OCI-LY7 (cell line): ENCODE data around the gene XAB2. TPM values are rescaled to one million over a fixed set of nuclear protein-coding genes. Genes with fewer than 3 reads are reported as not detected.

Source experiments
- BruUV-seq: library from RNA; stranded (reverse); fragments of 400-500 nt; replicated peaks from 2 replicates; lab custom pipeline; 2021; lab: Mats Ljungman, UMichigan
- CTCF ChIA-PET: fragments of 300-600 bp; sonication (Branson Sonifier 250); formaldehyde crosslinking; loops from one replicate; lab custom pipeline; 2022; ENCODE audit warnings: antibody characterized with exemption; ENCODE audit not compliant: unreplicated experiment; lab: Charles Lee
- POLR2A ChIA-PET: fragments of 300-600 bp; sonication (Branson Sonifier 250); formaldehyde crosslinking; loops from one replicate; lab custom pipeline; 2022; ENCODE audit warnings: antibody characterized with exemption; lab: Charles Lee
- DNase-seq: peaks from one replicate; pipeline ENCODE4 v3.0.0-alpha.2; 2015; ENCODE audit warnings: low spot score
- H2AFZ ChIP-seq: fragments of 200-600 bp; sonication (generic), shearing (Covaris generic); 2 replicates; pipeline ENCODE4 v1.6.1; 2014; ENCODE audit warnings: mild to moderate bottlenecking, antibody characterized with exemption, low read length, moderate library complexity
- H3K27ac ChIP-seq: fragments of 200-600 bp; sonication (generic); 2 replicates; pipeline ENCODE4 v1.5.1; 2014; ENCODE audit warnings: mixed run types, low read depth, mild to moderate bottlenecking, moderate library complexity, low read length, inconsistent platforms; ENCODE audit not compliant: poor library complexity, severe bottlenecking
- H3K36me3 ChIP-seq: fragments of 200-600 bp; sonication (generic); 2 replicates; pipeline ENCODE4 v1.6.1; 2014; ENCODE audit warnings: mild to moderate bottlenecking, antibody characterized with exemption, low read length, moderate library complexity, mixed read lengths; ENCODE audit not compliant: insufficient read depth
- H3K4me1 ChIP-seq: fragments of 200-600 bp; sonication (generic); 2 replicates; pipeline ENCODE4 v1.5.1; 2014; ENCODE audit warnings: mild to moderate bottlenecking, low read length; ENCODE audit not compliant: insufficient read depth, poor library complexity, severe bottlenecking
- H3K4me2 ChIP-seq: fragments of 200-600 bp; sonication (generic); 2 replicates; pipeline ENCODE4 v1.6.1; 2014; ENCODE audit warnings: mild to moderate bottlenecking, low read length
- H3K4me3 ChIP-seq: fragments of 200-600 bp; sonication (generic); 2 replicates; pipeline ENCODE4 v1.5.1; 2014; ENCODE audit warnings: mild to moderate bottlenecking, low read depth, low read length; ENCODE audit not compliant: poor library complexity, severe bottlenecking
- H3K79me2 ChIP-seq: fragments of 200-600 bp; sonication (generic); 2 replicates; pipeline ENCODE4 v1.6.1; 2016; ENCODE audit warnings: low read depth, mild to moderate bottlenecking, low read length, moderate library complexity, mixed read lengths; ENCODE audit not compliant: insufficient read depth
- H3K9me2 ChIP-seq: fragments of 200-600 bp; sonication (generic); 2 replicates; pipeline ENCODE4 v1.6.1; 2016; ENCODE audit warnings: mild to moderate bottlenecking, low read length, mixed read lengths; ENCODE audit not compliant: insufficient read depth
- H3K9me3 ChIP-seq: fragments of 200-600 bp; sonication (generic); 2 replicates; pipeline ENCODE4 v1.6.1; 2014; ENCODE audit warnings: mild to moderate bottlenecking, mixed run types, low read length, mixed read lengths
- H4K20me1 ChIP-seq: fragments of 200-600 bp; sonication (generic); 2 replicates; pipeline ENCODE4 v1.6.1; 2014; ENCODE audit warnings: mild to moderate bottlenecking, antibody characterized with exemption, low read length, moderate library complexity, mixed read lengths; ENCODE audit not compliant: insufficient read depth
- EZH2phosphoT487 ChIP-seq: fragments of 200-600 bp; sonication (generic); IDR thresholded peaks from 2 replicates; pipeline ENCODE4 v1.6.1; 2018; ENCODE audit warnings: low read depth, borderline replicate concordance, mild to moderate bottlenecking, mixed run types, antibody characterized with exemption, low read length, moderate library complexity, mixed read lengths
- intact Hi-C: fragments of 100-400 bp; cut with micrococcal nuclease; formaldehyde crosslinking; loops from one replicate; pipeline ENCODE4 v1.10.0; 2022; ENCODE audit not compliant: unreplicated experiment
- total RNA-seq, 2 experiments: library from RNA; depleted of rRNA in 1 of 2; stranded (reverse); fragments of >200 nt in 1 of 2; shearing (Covaris generic) in 1 of 2; gene quantifications; 2 replicates each; pipeline ENCODE4 v1.2.3, GENCODE V29; 2014 to 2022
- TF ChIP-seq, protein P1 (sequence below): fragments of 200-600 bp; sonication (generic); conservative IDR thresholded peaks from 2 replicates; pipeline ENCODE4 v1.5.1; 2014; ENCODE audit warnings: mild to moderate bottlenecking, antibody characterized with exemption, low read length, moderate library complexity, mixed read lengths

Gene XAB2
- total RNA-seq, 2 experiments from 2014 or later: 36.6 to 39.9 TPM

DNA sequence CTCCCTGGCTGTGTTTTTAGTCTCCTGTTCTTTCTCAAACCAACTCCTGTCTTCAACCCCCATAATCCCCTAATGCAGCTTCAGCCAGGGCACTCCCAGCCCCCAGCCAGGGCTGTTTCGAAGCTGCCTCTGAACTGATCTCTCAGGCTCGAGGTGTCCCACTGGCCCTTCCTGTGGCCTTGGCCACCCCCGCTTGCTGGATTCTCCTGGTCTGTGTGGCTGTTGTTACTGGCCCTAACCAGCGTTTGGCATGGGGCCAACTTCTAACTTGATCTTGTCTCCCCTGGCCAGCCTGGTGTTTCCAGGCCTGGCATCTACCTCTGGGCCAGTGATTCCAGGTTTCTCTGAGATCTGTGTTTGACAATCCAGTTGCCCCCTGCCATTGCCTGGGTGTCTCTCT is 11.0 kb downstream of the XAB2 start:
- Histone ChIP-seq H3K36me3 (peaks cover 28% of the 10 kb centered on the region), H3K4me3 (no peak overlapping the region), H3K4me2 (no peak overlapping the region), H3K9me3 (no peaks in the 10 kb centered on the region), H3K27ac (no peak overlapping the region), H3K79me2 (no peaks in the 10 kb centered on the region), H2AFZ (no peak overlapping the region), H4K20me1 (no peaks in the 10 kb centered on the region), H3K9me2 (no peaks in the 10 kb centered on the region), H3K4me1 (no peaks in the 10 kb centered on the region)
- ChIA-PET CTCF (interaction anchor here (0.9 kb wide), 1 partner anchor 13 kb away, joined by 3 read pairs; no protein-coding TSS in a partner anchor), POLR2A (no interaction called here)
- no TSS peak for BruUV-seq
- no peak for DNase-seq
- intact Hi-C loops: no loop called here
- TF ChIP-seq, protein P1, sequence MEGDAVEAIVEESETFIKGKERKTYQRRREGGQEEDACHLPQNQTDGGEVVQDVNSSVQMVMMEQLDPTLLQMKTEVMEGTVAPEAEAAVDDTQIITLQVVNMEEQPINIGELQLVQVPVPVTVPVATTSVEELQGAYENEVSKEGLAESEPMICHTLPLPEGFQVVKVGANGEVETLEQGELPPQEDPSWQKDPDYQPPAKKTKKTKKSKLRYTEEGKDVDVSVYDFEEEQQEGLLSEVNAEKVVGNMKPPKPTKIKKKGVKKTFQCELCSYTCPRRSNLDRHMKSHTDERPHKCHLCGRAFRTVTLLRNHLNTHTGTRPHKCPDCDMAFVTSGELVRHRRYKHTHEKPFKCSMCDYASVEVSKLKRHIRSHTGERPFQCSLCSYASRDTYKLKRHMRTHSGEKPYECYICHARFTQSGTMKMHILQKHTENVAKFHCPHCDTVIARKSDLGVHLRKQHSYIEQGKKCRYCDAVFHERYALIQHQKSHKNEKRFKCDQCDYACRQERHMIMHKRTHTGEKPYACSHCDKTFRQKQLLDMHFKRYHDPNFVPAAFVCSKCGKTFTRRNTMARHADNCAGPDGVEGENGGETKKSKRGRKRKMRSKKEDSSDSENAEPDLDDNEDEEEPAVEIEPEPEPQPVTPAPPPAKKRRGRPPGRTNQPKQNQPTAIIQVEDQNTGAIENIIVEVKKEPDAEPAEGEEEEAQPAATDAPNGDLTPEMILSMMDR: no peak
- TF ChIP-seq EZH2phosphoT487: no peak

DNA sequence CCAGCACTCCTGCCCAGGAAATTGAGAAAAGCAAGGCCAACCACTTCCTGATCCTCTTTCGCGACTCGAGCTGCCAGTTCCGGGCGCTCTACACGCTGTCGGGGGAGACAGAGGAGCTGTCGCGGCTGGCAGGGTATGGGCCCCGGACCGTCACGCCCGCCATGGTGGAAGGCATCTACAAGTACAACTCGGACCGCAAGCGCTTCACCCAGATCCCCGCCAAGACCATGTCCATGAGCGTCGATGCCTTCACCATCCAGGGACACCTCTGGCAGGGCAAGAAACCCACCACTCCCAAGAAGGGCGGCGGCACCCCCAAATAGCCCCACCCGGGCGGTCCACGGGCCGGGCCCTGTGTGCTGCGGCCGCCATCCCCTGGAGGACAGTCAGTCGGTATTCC is 11.6 kb downstream of the XAB2 start:
- Histone ChIP-seq H3K9me3 (no peaks in the 10 kb centered on the region), H3K4me1 (no peaks in the 10 kb centered on the region), H4K20me1 (no peaks in the 10 kb centered on the region), H3K36me3 (peaks cover 22% of the 10 kb centered on the region), H2AFZ (no peak overlapping the region), H3K27ac (no peak overlapping the region), H3K4me3 (no peak overlapping the region), H3K9me2 (no peaks in the 10 kb centered on the region), H3K4me2 (no peak overlapping the region), H3K79me2 (no peaks in the 10 kb centered on the region)
- TF ChIP-seq, protein P1: no peak
- no peak for TF ChIP-seq EZH2phosphoT487
- no peak for DNase-seq
- BruUV-seq: no TSS peak
- CTCF ChIA-PET: interaction anchor here (0.9 kb wide), 1 partner anchor 12 kb away, joined by 3 read pairs; no protein-coding TSS in a partner anchor
- intact Hi-C loops: no loop called here
- POLR2A ChIA-PET: no interaction called here

DNA sequence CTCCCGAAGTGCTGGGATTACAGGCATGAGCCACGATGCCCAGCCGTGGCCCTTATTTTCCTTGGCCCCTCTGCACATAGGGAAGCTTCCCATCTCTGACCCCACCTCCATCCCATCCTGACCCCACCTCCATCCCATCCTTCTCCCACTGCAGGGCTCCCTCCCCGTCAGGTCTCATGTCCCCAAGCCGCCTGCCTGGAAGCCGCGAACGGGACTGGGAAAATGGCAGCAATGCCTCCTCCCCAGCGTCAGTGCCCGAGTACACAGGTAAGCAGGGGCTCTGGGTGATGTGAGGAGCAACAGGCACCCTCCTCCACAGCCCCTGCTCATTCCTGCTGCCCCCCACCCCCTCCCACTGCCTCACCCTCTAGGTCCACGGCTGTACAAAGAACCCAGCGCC is 12.2 kb downstream of the XAB2 start:
- BruUV-seq: no TSS peak
- Histone ChIP-seq H2AFZ (no peak overlapping the region), H3K9me3 (no peaks in the 10 kb centered on the region), H4K20me1 (no peaks in the 10 kb centered on the region), H3K27ac (no peak overlapping the region), H3K9me2 (no peaks in the 10 kb centered on the region), H3K36me3 (peaks cover 20% of the 10 kb centered on the region), H3K79me2 (no peaks in the 10 kb centered on the region), H3K4me2 (no peak overlapping the region), H3K4me1 (no peaks in the 10 kb centered on the region), H3K4me3 (no peak overlapping the region)
- CTCF ChIA-PET: no interaction called here
- TF ChIP-seq, protein P1: no peak
- no peak for TF ChIP-seq EZH2phosphoT487
- no peak for DNase-seq
- intact Hi-C loops: no loop called here
- POLR2A ChIA-PET: no interaction called here
